HEK293 (cell line): ENCODE data around the gene PFKFB1.

Source experiments
- CTCF ChIA-PET: fragments of 350-600 bp; formaldehyde crosslinking; extraction: SDS; loops from one replicate; lab custom pipeline; 2021; ENCODE audit warnings: antibody characterized with exemption; lab: Yijun Ruan, JAX
- POLR2A ChIA-PET: fragments of 300-600 bp; formaldehyde crosslinking; extraction: SDS; loops from one replicate; lab custom pipeline; 2020; ENCODE audit warnings: antibody characterized with exemption, inconsistent platforms; lab: Yijun Ruan, JAX
- H3K27ac ChIP-seq: fragments of 200-500 bp; sonication (Bioruptor generic); 2 replicates; pipeline ENCODE4 v1.5.1; 2014; ENCODE audit warnings: low read depth, low read length, control low read depth, inconsistent platforms; ENCODE audit errors: extremely low read depth
- H3K36me3 ChIP-seq, 2 experiments: fragments of 200-500 bp in 1 of 2; sonication (Bioruptor generic) in 1 of 2; 1 replicate in 1 of 2; 2 replicates in 1 of 2; pipeline ENCODE4 v1.5.1; 2014 to 2017; ENCODE audit warnings: inconsistent platforms in 2 of 2, low read length in 2 of 2; ENCODE audit not compliant: control insufficient read depth in 2 of 2, insufficient read depth in 1 of 2
- H3K4me1 ChIP-seq: fragments of 200-500 bp; sonication (Bioruptor generic); 2 replicates; pipeline ENCODE4 v1.5.1; 2014; ENCODE audit warnings: mild to moderate bottlenecking, low read length, inconsistent platforms; ENCODE audit not compliant: control insufficient read depth, insufficient read depth
- H3K4me3 ChIP-seq: 2 replicates; pipeline ENCODE4 v1.5.1; 2011; ENCODE audit warnings: low read depth, mild to moderate bottlenecking, control low read depth, low read length, moderate library complexity
- H3K9me3 ChIP-seq: fragments of 200-500 bp; sonication (Bioruptor generic); 2 replicates; pipeline ENCODE4 v1.5.1; 2014; ENCODE audit warnings: low read depth, low read length, inconsistent platforms; ENCODE audit not compliant: control insufficient read depth, insufficient read depth
- ATF2 ChIP-seq: fragments of 450-650 bp; formaldehyde crosslinking; IDR thresholded peaks from 2 replicates; pipeline ENCODE4 v1.5.1; 2016; ENCODE audit warnings: missing biosample characterization, missing genetic modification characterization, low read depth
- HOXD13 ChIP-seq: sonication (generic); formaldehyde crosslinking; IDR thresholded peaks from 2 replicates; pipeline ENCODE4 v1.8.0; 2022; ENCODE audit warnings: missing genetic modification reagents, borderline replicate concordance
- MYNN ChIP-seq: fragments of 450-650 bp; formaldehyde crosslinking; IDR thresholded peaks from 2 replicates; pipeline ENCODE4 v1.5.1; 2016; ENCODE audit warnings: missing biosample characterization, missing genetic modification characterization, borderline replicate concordance
- SP7 ChIP-seq: fragments of 450-650 bp; formaldehyde crosslinking; IDR thresholded peaks from 2 replicates; pipeline ENCODE4 v1.5.1; 2016; ENCODE audit warnings: missing biosample characterization, missing genetic modification characterization
- ZBTB44 ChIP-seq: fragments of 450-650 bp; IDR thresholded peaks from 2 replicates; pipeline ENCODE4 v1.5.1; 2018; ENCODE audit warnings: missing biosample characterization, mild to moderate bottlenecking, missing genetic modification characterization
- ZFHX2 ChIP-seq: fragments of 450-650 bp; formaldehyde crosslinking; conservative IDR thresholded peaks from 2 replicates; pipeline ENCODE4 v1.5.1; 2016; ENCODE audit warnings: missing biosample characterization, missing genetic modification characterization
- ZNF132 ChIP-seq: fragments of 450-650 bp; formaldehyde crosslinking; IDR thresholded peaks from 2 replicates; pipeline ENCODE4 v1.5.1; 2017; ENCODE audit warnings: missing biosample characterization, missing genetic modification characterization, borderline replicate concordance
- ZNF140 ChIP-seq: fragments of 450-650 bp; formaldehyde crosslinking; IDR thresholded peaks from 2 replicates; pipeline ENCODE4 v1.5.1; 2016; ENCODE audit warnings: missing biosample characterization, missing genetic modification characterization
- ZNF2 ChIP-seq: fragments of 450-650 bp; formaldehyde crosslinking; IDR thresholded peaks from 2 replicates; pipeline ENCODE4 v1.5.1; 2016; ENCODE audit warnings: missing biosample characterization, missing genetic modification characterization
- ZNF223 ChIP-seq: fragments of 450-650 bp; formaldehyde crosslinking; IDR thresholded peaks from 2 replicates; pipeline ENCODE4 v1.5.1; 2016; ENCODE audit warnings: missing biosample characterization, missing genetic modification characterization
- ZNF26 ChIP-seq: fragments of 450-650 bp; formaldehyde crosslinking; IDR thresholded peaks from 2 replicates; pipeline ENCODE4 v1.5.1; 2016; ENCODE audit warnings: missing biosample characterization, missing genetic modification characterization
- ZNF366 ChIP-seq: fragments of 450-650 bp; formaldehyde crosslinking; conservative IDR thresholded peaks from 2 replicates; pipeline ENCODE4 v1.5.1; 2016; ENCODE audit warnings: missing biosample characterization, missing genetic modification characterization
- ZNF529 ChIP-seq: fragments of 450-650 bp; formaldehyde crosslinking; IDR thresholded peaks from 2 replicates; pipeline ENCODE4 v1.5.1; 2017; ENCODE audit warnings: missing genetic modification characterization, missing biosample characterization; ENCODE audit not compliant: insufficient replicate concordance
- ZNF639 ChIP-seq: fragments of 450-650 bp; formaldehyde crosslinking; IDR thresholded peaks from 2 replicates; pipeline ENCODE4 v1.5.1; 2016; ENCODE audit warnings: missing biosample characterization, missing genetic modification characterization
- ZNF658 ChIP-seq: fragments of 450-650 bp; formaldehyde crosslinking; IDR thresholded peaks from 2 replicates; pipeline ENCODE4; 2016; ENCODE audit warnings: missing biosample characterization, missing genetic modification characterization
- ZNF692 ChIP-seq: fragments of 450-650 bp; formaldehyde crosslinking; IDR thresholded peaks from 2 replicates; pipeline ENCODE4 v1.5.1; 2016; ENCODE audit warnings: missing biosample characterization, missing genetic modification characterization
- ZNF701 ChIP-seq: fragments of 450-650 bp; formaldehyde crosslinking; IDR thresholded peaks from 2 replicates; pipeline ENCODE4 v1.5.1; 2016; ENCODE audit warnings: missing biosample characterization, missing genetic modification characterization
- ZNF777 ChIP-seq: fragments of 450-650 bp; formaldehyde crosslinking; IDR thresholded peaks from 2 replicates; pipeline ENCODE4 v1.5.1; 2017; ENCODE audit warnings: missing biosample characterization, missing genetic modification characterization, borderline replicate concordance
- ZNF792 ChIP-seq: fragments of 450-650 bp; formaldehyde crosslinking; IDR thresholded peaks from 2 replicates; pipeline ENCODE4 v1.5.1; 2016; ENCODE audit warnings: missing biosample characterization, missing genetic modification characterization

Gene PFKFB1

GRCh38 chrX:55029291-55029690 lies 35.3 kb upstream of the PFKFB1 start (continued):
- no peak for TF ChIP-seq ZBTB44 (tag by site-specific recombination)
- no peak for TF ChIP-seq ZNF639 (tag by site-specific recombination)

- CTCF ChIA-PET, result interaction anchor here (0.6 kb wide), 1 partner anchor 444 kb away, joined by 3 read pairs; no protein-coding TSS in a partner anchor
- Histone ChIP-seq H3K9me3 (no peaks in the 10 kb centered on the region), H3K27ac (no peak overlapping the region), H3K4me1 (no peaks in the 10 kb centered on the region), H3K36me3 (no peaks in the 10 kb centered on the region), H3K4me3 (no peak overlapping the region)
- POLR2A ChIA-PET, result no interaction called here
- no peak for TF ChIP-seq ZNF529
These were observed 34.6 kb upstream of the PFKFB1 start for GRCh38 chrX:55028611-55029010.

GRCh38 chrX:55028040-55028439 lies 34.1 kb upstream of the PFKFB1 start:
- POLR2A ChIA-PET, result no interaction called here

GRCh38 chrX:55026840-55027239 lies 32.9 kb upstream of the PFKFB1 start:
- Histone ChIP-seq H3K9me3 (no peaks in the 10 kb centered on the region), H3K36me3 (no peaks in the 10 kb centered on the region), H3K27ac (no peak overlapping the region), H3K4me1 (no peaks in the 10 kb centered on the region), H3K4me3 (no peak overlapping the region)
- ChIA-PET POLR2A (no interaction called here), CTCF (no interaction called here)
- TF ChIP-seq ZNF692 (tag by site-specific recombination) (no peak), ZNF792 (tag by site-specific recombination) (no peak), MYNN (tag by site-specific recombination) (no peak), SP7 (tag by site-specific recombination) (no peak), ZNF366 (tag by site-specific recombination) (no peak), ZNF777 (tag by site-specific recombination) (no peak)

More at GRCh38 chrX:55028040-55028439, 34.1 kb upstream of the PFKFB1 start:
- no peak overlapping the region for H3K4me3 ChIP-seq
- no peaks in the 10 kb centered on the region for H3K4me1 ChIP-seq
- H3K9me3 ChIP-seq, result no peaks in the 10 kb centered on the region
- CTCF ChIA-PET, result interaction anchor here (0.8 kb wide), 1 partner anchor 29 kb away, joined by 3 read pairs; no protein-coding TSS in a partner anchor
- H3K36me3 ChIP-seq, result no peaks in the 10 kb centered on the region
- H3K27ac ChIP-seq, result no peak overlapping the region
- TF ChIP-seq ZNF2 (tag by site-specific recombination), result no peak
- no peak for TF ChIP-seq ZNF140 (tag by site-specific recombination)
- TF ChIP-seq ZNF701 (tag by site-specific recombination), result no peak
- TF ChIP-seq ZNF658 (tag by site-specific recombination), result no peak
- TF ChIP-seq ZFHX2 (tag by site-specific recombination), result no peak
- no peak for TF ChIP-seq ZNF132 (tag by site-specific recombination)
- TF ChIP-seq ATF2 (tag by site-specific recombination), result no peak
- TF ChIP-seq HOXD13 (CRISPR knock-in tag), result no peak
- TF ChIP-seq ZNF792 (tag by site-specific recombination), result no peak
- TF ChIP-seq ZNF26, result no peak
- TF ChIP-seq ZNF223 (tag by site-specific recombination), result no peak
